HG02798 (cell line): ENCODE measurements around the gene ZDHHC14.
A peak's percentile ranks its signal among the peaks of the same experiment; 100 is the strongest.
"Not testable (repeated sequence)": the region's sequence is repeated elsewhere in the genome, so short reads cannot be mapped to it uniquely, and the experiment has no call there.

Source experiments
- ATAC-seq: cut with Tn5 transposase; IDR thresholded peaks from one replicate; pipeline ENCODE4 v1.9.1; 2021; ENCODE audit warnings: mild to moderate bottlenecking; ENCODE audit not compliant: unreplicated experiment, poor library complexity

The ZDHHC14 gene

DNA sequence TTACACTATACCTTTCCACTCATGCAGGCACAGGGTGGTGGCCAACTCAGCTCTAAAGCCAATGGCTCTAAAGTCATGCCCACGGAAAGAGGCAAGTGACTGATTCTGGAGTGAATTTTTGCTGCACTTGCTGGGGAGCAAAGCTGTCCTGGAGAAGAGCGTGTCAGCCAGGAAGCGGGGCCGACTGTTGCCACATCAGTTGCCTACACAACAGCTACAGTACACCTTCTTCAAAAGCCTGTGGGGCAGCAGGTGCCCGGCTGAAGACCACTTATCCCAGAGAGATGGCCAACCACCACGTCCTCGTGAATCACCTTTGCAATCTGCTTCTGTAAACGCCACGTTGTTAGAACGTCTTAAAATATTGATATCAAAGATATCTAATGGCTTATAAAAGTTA lies 179.1 kb downstream of the ZDHHC14 start:
- not testable (repeated sequence) for ATAC-seq

DNA sequence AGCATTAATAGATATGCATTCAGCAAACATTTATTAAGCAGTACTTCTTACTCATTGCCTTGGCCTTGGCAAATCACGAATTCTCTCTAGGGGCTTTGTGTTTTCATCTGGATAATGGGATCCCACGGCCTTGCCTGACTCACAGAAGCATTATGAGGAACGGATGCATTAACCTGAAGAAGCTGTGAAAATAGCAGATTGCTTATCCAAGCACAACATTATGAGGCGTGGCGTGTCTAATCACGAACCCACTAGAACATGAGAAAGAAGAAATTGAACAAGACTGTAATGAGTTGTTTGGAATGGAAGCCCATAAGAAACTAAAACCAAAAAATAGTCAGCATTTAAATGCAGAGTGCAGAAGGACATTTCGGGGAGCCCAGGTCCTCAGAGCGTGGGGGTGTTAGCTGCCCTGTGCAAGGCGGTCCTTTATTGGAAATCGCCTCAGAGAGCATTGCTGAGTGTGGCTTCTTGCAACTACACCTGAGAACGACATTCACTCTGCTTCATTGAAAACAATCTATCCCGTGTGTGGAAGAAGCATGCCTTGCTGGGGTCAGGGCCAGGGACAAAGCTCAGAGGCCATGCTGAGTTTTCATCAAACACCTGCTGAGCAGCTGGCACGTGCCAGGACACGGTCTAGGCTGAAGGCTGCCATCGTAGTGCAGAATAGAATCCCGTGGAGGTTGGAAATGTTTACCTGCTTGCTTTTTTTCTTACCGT lies 179.9 kb downstream of the ZDHHC14 start:
- ATAC-seq: peak; percentile 4

DNA sequence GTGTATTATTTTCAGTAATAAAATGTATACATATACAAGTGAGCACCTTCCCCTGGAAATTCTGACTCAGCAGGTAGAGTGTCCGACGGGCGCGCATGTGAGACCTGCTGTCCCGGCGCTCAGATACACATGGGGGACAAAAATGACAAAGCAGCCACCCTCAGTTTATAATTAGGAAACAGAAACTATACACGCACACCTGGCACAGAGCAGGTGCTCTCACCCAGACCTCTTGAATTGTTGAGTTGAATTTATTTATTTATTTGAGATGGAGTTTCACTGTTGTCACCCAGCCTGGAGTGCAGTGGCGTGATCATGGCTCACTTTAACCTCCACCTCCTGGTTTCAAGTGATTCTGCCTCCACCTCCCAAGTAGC lies 180.4 kb downstream of the ZDHHC14 start:
- ATAC-seq: peak; percentile 32

DNA sequence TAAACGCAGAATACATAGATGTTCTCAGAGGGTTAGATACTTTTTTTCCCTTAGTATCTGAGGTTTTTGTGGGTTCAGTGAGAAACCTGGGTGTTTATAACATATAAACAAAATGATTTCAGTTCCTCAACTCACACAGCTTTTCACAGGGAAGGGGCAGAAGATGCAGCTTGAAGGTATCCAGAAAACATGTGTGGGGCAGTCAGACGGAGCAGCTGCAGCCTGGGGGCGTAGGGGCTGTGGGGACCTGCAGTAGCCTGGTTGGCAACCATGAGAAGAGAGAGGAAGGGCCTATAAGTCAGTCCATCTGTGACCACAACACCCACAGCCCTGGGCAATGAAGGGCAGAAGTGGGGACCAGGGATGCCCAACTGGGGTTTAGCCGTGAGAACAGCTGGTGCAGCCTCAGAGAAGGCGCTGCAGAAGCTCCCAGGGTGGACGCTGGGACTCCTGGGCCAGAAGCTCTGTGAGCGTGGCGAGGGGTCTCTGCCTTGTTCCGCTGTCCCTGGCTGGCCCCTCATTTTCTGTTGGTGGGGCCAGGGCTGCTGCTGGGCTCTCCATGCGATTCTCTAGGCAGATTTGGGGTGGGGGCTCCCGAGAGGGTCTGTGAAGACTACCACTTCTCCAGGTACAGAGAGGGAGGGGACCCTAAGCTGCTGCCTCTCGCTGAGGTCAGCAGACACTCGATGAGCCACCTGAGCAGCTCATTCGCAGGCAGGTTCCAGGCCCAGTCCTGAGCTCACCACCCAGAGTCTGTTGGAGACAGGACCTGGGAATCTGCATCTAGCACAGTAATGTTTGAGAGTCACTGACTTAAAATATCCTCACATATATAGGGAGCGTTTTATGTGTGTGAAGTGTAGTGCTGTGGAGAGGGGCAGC lies 181.2 kb downstream of the ZDHHC14 start:
- ATAC-seq: peak; percentile 40

DNA sequence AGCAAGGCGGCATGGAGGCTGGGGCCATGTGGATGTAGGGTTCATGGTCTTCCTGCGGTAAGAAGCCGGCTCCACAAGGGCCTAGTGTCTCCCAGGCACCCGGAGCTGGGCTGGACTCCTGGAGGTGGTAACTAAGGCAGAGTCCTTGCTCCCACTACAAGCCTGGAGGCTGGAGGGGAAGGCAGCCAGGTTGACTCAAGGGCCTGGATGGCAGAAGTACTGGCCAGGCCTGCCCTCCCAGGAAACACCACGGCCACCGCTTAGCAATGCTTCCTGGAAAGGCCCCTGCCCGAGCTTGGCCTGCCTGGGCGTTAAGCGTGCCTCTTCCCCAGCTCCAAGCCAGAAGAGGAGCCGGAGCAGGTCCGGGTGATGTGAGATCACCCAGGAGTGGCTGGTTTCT lies 182.0 kb downstream of the ZDHHC14 start:
- no peak for ATAC-seq

- peak; percentile 67 for ATAC-seq
These were observed 182.8 kb downstream of the ZDHHC14 start for GRCh38 chr6:157563611-157564284.

DNA sequence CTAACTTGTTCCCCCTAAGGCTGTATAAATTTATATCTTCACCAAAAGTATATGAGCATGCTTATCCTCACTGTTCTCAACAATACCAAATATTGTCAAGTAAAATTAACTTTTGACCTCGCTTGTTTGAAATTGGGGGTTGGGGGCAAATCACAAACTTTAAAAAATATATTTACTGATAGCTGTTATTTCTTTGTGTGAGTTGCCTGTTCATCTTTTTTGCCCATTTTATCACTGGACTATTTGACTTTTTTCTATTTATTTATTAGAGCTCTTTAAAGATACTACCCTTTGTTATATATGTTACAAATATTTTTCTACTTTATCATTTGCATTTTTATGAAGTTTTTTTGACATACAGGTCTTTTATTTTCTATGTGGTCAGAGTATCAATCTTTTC lies 187.7 kb downstream of the ZDHHC14 start:
- no peak for ATAC-seq

DNA sequence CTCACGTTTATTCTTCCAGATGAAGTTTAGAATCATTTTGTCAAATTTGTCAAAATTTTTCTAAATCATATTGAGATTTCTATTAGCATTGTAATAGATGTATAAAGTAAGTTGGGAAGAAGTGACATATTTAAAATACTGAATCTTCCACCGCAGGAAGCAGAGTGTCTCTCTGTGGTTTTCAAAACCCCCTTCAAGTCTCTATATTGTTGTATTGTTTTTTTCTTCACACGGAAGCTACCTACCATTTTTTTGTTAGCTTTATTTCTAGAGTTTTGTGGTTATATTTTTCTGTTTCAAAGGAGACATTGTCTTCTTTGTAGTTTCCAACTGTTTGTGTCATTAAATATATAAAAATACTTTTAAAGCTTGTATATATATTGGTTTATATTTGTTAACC lies 188.6 kb downstream of the ZDHHC14 start:
- peak; percentile 33 for ATAC-seq

DNA sequence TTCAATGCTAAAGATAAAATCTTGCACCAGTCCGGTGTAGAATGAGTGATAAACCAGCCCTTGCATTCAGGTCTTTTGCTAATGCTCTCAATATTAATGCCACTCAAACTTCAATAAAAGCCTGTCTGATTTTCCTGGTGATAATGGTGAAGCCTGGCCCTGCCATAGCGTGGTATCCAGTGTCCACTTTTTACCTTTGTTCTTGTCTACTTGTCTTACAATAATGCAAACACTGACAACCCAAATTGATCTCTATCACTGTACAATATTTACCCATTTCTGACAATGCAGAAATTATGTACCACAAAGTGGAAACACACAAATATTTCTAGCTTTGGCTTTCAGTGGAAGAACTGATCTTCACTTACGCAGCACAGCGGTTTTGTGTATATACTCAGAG lies 189.1 kb downstream of the ZDHHC14 start:
- no peak for ATAC-seq

DNA sequence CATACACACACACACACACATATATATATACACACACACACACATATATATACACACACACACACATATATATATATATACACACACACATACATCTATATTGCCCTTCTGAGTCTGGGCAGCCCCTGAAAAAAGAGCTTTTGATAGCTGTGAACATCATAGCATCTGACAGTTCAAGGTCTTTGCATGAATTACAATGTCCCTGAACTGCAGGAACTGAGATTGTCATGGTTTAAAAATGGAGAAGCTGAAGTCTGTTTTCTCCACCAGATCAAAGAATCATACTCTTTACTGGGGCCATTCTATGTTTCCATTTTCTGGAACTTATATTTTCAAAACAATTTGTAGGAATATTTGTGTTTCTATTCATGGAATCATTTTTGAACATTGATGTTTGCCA lies 189.8 kb downstream of the ZDHHC14 start:
- ATAC-seq: no peak

- peak; percentile 74 for ATAC-seq
These were observed 190.3 kb downstream of the ZDHHC14 start for GRCh38 chr6:157571269-157571668.

DNA sequence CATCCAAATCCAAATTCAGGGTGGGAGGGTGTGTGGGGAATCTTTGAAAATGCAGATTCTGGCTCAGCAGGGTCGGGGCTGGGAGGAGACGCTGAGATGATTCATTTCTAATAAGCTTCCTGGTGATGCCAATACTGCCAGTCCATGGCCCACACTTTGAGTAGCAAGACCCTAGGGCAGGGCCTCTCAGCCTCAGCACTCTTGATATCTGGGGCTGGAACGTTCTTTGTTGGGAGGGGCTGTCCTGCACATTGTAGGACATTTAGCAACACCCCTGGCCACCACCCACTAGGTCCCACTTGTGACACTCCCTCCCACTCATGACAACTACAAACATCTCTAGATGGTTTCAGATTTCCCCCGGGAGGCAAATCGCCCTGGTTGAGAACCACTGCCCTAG lies 191.0 kb downstream of the ZDHHC14 start:
- ATAC-seq: no peak

DNA sequence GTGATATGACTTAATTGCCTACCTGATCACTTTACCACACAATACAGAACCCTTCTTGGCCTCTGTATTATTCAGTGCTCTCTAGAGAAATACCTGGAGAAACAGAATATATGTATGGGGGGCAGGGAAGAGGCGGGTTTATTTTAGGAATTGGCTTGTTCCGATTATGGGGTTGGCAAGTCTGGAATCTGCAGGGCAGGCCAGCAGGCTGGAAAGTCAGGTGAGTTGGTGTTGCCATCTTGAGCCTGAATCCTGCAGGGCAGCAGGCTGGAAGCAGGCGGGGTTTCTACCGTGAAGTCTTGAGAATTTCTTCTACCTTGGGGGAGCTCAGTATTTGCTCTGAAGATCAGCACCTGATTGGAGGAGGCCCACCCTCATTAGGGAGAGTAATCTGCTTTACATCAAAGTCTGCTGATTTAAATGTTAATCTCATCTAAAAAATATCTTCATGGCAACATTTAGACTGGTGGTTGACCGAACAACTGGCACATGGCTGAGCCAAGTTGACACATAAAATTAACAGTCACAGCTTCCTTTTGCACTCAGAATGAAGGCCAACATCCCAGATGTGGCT lies 193.9 kb downstream of the ZDHHC14 start:
- ATAC-seq: no peak

DNA sequence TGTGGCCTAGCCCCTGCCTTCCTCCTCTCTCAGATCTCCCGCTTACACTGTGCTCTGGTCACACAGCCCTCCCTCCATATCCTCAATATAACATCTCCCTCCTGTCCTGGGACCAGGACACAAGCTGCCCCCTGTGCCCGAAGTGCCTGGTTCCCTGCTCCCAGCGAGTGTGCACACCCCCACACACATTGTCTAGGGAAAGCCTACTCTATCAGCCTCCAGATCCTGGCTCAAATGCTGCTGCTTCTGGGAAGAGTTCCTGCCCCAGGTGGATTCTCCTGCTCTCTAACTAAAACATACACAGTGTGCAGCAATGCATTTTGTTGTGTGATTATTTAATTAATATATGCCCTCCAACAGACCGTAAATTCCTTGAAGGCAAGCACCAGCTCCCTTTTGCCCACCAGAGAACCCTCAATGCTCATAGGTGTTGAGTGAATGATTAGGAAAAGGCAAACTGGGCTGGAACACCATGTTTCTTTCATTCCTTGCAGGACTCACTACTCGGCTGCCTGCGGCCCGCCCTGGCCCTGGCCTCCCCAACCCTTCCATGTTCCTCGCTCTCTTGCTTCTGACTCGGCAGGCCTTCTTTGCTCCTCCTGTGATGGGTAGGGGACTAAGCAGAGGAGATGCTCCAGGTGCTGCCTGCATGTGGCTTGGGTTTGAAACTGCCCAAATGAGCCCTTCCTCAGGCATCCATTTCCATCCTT lies 194.6 kb downstream of the ZDHHC14 start:
- no peak for ATAC-seq

- ATAC-seq: not testable (repeated sequence)
These were observed 196.0 kb downstream of the ZDHHC14 start for GRCh38 chr6:157576991-157577390.

DNA sequence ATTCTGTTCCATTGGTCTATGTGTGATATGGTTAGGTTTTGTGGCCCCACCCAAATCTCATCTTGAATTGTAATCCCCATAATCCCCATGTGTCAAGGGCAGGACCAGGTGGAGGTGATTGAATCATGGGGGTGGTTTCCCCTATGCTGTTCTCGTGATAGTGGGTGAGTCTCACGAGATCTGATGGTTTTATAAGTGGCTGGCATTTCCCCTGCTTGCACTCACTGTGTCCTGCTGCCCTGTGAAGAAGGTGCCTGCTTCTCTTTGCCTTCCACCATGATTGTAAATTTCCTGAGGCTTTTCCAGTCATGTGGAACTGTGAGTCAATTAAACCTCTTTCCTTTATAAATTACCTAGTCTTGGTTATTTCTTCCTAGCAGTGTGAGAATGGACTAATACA lies 197.5 kb downstream of the ZDHHC14 start:
- ATAC-seq: not testable (repeated sequence)

DNA sequence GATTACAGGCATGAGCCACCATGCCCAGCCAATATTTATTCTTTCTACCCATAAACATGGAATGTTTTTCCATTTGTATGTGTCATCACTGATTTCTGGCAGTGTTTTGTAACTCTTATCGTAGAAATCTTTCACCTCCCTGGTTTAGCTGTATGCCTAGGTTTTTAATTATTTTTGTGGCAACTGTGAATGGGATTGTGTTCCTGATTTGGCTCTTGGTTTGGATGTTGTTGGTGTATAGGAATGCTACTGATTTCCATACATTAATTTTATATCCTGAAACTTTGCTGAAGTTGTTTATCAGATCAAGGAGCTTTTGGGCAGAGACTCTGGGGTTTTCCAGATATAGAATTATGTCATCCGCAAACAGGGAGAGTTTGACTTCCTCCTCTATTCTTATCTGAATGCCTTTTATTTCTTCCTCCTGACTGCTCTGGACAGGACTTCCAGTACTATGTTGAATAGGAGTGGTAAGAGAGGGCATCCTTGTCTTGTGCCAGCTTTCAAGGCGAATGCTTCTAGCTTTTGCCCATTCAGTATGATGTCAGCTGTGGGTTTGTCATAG lies 198.6 kb downstream of the ZDHHC14 start:
- no peak for ATAC-seq

DNA sequence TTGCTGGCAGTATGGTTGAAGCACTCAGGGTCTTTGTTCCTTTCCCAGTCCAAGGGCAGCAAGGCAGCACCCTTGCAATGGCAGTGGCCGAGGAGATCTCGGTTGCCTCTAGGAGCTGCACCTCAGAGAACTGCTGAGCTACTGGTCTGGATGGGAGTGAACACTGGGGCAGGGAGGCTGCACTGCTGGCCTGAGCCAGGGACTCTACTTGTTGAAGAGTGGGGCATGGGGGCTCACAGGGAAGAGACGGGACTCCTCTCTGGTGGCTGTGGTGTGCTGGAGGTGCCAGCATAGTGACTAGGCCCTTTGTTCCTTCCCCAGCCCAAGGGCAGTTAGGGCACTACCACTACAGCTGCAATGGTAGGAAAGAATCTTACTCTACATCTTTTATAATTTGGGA lies 203.0 kb downstream of the ZDHHC14 start:
- ATAC-seq: no peak

DNA sequence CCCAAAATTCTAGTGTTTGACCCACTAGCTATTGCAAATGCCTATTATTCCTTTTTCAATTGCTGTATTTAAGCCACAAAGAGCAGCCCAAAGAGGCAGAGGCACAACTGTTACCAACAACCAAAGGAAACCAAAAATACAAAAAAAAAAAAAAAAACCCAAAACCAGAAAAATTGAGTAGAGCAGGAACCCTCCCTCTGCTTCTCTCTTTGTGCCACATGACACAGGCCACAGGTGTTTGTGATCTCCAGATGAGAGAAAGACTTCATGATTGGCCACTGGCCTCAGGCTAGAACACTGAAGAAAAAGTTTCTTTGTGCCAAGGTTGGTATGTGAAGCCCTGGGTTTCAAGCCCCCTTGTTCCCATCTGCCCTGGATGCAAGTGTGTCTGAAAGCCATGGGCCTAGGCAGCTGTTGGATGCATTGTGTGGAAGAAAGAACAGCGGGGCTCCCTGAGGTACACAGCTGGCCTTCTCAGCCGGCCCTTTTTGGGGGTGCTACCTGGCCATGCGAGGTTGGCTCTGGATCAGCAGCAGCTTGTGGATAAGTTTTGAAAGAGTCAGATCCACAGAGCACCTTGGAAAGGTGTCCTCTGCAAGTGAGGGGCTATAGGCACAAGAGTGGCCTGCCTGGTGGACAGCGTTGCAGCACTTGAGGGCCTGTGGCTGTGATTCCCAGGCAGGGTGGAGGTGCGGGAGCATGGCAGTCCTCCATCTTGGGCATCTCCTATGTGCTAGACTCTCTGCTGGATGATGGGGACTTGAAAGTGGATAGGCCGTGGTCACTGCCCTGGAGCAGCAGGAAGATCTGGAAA lies 204.5 kb downstream of the ZDHHC14 start:
- no peak for ATAC-seq
